ENCODE measurements around the gene CXCL17. TPM values are rescaled to one million over a fixed set of nuclear protein-coding genes. Genes with fewer than 3 reads are reported as not detected.

CXCL17 gene
- total RNA-seq, 1 donor from 2014 or later: not detected

DNA sequence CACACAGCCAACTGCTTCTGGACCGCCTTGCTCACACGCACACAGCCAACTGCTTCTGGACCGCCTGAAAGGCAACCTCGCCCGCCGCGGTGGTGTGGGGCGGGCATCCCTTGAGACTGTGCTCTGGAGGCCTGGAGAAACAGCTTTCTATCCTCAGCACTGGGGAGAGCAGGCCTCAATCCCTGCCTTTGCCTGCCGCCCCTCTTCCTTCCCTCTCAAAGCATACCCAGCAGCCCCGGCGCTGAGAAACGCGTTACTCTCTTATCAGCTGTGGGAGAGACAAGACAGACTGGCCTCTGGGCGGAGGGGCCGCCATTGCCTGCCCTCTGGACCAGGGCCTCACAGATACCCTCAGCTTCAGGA, 18.4 kb downstream of the CXCL17 start:
- H3K4me3 ChIP-seq (ENCODE audit: low read depth, low read length): no peak overlapping the region
- TF ChIP-seq, protein P1, sequence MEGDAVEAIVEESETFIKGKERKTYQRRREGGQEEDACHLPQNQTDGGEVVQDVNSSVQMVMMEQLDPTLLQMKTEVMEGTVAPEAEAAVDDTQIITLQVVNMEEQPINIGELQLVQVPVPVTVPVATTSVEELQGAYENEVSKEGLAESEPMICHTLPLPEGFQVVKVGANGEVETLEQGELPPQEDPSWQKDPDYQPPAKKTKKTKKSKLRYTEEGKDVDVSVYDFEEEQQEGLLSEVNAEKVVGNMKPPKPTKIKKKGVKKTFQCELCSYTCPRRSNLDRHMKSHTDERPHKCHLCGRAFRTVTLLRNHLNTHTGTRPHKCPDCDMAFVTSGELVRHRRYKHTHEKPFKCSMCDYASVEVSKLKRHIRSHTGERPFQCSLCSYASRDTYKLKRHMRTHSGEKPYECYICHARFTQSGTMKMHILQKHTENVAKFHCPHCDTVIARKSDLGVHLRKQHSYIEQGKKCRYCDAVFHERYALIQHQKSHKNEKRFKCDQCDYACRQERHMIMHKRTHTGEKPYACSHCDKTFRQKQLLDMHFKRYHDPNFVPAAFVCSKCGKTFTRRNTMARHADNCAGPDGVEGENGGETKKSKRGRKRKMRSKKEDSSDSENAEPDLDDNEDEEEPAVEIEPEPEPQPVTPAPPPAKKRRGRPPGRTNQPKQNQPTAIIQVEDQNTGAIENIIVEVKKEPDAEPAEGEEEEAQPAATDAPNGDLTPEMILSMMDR (conservative IDR thresholded peaks at IDR 0.05; ENCODE audit: low read depth, low read length): no peak
- DNase-seq (ENCODE audit: low read depth): no peak

GRCh38 chr19:42423462-42424344, 19.0 kb downstream of the CXCL17 start:
- H3K4me3 ChIP-seq (ENCODE audit: low read depth, low read length): peak overlapping the region; percentile 81
- TF ChIP-seq, protein P1 (conservative IDR thresholded peaks at IDR 0.05; ENCODE audit: low read depth, low read length): no peak

DNA sequence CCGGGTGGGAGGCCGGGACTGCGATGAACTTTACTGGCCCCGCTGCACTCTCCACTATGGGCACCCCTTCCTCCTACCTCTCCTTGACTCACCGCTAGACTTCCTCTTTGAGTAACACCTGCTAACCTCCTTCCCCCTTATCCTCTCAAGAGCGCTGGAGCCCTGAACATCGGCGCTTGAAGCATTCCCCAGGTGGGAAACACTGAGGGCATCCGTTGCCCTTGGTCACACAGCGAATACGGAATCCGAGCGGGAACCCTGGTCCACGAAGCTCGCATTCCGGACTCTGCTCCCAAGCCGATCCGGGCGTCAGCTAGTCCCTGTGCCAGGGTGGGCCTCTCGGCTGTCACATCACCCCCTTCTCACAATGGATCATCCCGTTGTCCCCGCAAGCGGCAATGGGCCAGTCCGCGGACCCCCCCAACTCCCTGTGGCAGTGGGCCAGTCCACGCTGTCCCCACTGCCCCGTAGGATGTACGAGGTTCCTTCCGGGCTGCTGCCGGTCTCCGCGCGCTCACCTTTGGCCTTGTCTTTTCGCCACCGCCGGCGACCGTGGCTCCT, 19.8 kb downstream of the CXCL17 start:
- H3K4me3 ChIP-seq (ENCODE audit: low read depth, low read length): peak overlapping the region; percentile 81
- DNase-seq (ENCODE audit: low read depth): no peak
- TF ChIP-seq, protein P1 (conservative IDR thresholded peaks at IDR 0.05; ENCODE audit: low read depth, low read length): no peak

More at GRCh38 chr19:42423462-42424344, 19.0 kb downstream of the CXCL17 start:
- DNase-seq (ENCODE audit: low read depth): peak; percentile 50

GRCh38 chr19:42422092-42422900, 20.4 kb downstream of the CXCL17 start:
- TF ChIP-seq, protein P1 (conservative IDR thresholded peaks at IDR 0.05; ENCODE audit: low read depth, low read length): no peak
- peak overlapping the region; percentile 81 for H3K4me3 ChIP-seq (ENCODE audit: low read depth, low read length)
- no peak for DNase-seq (ENCODE audit: low read depth)

DNA sequence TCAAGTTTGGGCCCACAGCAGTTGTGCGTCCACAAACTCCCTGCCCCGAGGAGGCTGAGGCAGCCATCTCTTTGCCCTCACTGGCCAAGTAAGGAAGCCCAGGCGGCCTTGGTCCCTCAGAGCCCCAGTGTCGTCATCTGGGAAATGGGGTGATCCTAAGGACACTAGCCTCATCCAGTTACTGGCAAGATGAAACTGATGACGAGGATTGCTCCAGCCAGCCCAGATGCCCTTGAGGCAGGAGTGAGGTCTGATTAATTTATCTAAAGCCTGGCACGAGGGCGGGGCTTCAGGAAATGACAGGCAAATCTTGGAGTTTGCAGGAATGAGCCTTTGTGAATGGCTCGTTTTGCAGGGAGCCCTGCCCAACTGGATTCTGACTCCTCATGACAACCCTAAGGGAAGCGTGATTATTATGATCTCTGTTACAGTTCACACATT, 21.1 kb downstream of the CXCL17 start:
- DNase-seq (ENCODE audit: low read depth): no peak
- TF ChIP-seq, protein P1 (conservative IDR thresholded peaks at IDR 0.05; ENCODE audit: low read depth, low read length): no peak
- H3K4me3 ChIP-seq (ENCODE audit: low read depth, low read length): no peak overlapping the region

DNA sequence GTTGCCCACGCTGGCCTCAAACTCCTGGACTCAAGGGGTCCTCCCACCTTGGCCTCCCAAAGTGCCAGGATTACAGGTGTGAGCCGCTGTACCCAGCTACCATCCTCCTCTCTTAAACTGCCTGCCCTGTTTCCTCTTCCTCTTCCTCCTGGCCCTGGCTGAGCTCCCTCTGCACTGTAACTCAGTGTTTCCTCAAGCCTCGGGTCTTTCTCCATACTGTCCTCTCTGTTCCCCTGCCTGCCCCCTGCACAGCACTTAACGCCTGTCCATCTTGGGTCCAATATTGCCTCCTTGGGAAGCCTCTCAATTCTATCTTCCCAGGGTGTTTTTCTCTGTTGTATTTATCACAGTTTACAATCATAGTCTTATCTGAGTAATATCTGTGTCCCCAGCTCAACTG, 21.6 kb downstream of the CXCL17 start:
- H3K4me3 ChIP-seq (ENCODE audit: low read depth, low read length): no peak overlapping the region
- DNase-seq (ENCODE audit: low read depth): no peak
- TF ChIP-seq, protein P1 (conservative IDR thresholded peaks at IDR 0.05; ENCODE audit: low read depth, low read length): no peak

Measured in epithelial cell of proximal tubule (primary cell).